Panc1 (cell line): ENCODE results near the gene IFI30. TPM values are rescaled to one million over a fixed set of nuclear protein-coding genes. Genes with fewer than 3 reads are reported as not detected.

Source experiments
- ATAC-seq: fragments of 200-7000 bp; cut with Tn5 transposase; 2 replicates; pipeline ENCODE4 v1.9.1; 2020; ENCODE audit warnings: mild to moderate bottlenecking, moderate library complexity
- BruUV-seq: library from RNA; stranded (reverse); fragments of 400-500 nt; replicated peaks from 2 replicates; lab custom pipeline; 2021; lab: Mats Ljungman, UMichigan
- CTCF ChIA-PET: fragments of 300-600 bp; sonication (Branson Sonifier 250); formaldehyde crosslinking; loops from one replicate; lab custom pipeline; 2022; ENCODE audit warnings: antibody characterized with exemption; lab: Charles Lee
- POLR2A ChIA-PET: fragments of 300-600 bp; sonication (Branson Sonifier 250); formaldehyde crosslinking; loops from one replicate; lab custom pipeline; 2022; ENCODE audit warnings: antibody characterized with exemption; lab: Charles Lee
- DNase-seq: peaks from one replicate; pipeline ENCODE4 v3.0.0-alpha.2; 2010; ENCODE audit warnings: low read depth, low spot score
- H3K27ac ChIP-seq: 2 replicates; pipeline ENCODE4 v1.5.1; 2011; ENCODE audit warnings: mild to moderate bottlenecking, low read length, inconsistent platforms
- H3K27me3 ChIP-seq: fragments of 200-500 bp; sonication (Bioruptor generic); 2 replicates; pipeline ENCODE4 v1.6.0; 2014; ENCODE audit warnings: low read length, inconsistent platforms; ENCODE audit not compliant: control insufficient read depth, insufficient read depth
- H3K36me3 ChIP-seq: fragments of 200-500 bp; sonication (Bioruptor generic); 2 replicates; pipeline ENCODE4 v1.5.1; 2014; ENCODE audit warnings: inconsistent platforms, mild to moderate bottlenecking, low read length, moderate library complexity; ENCODE audit not compliant: control insufficient read depth, insufficient read depth
- H3K4me1 ChIP-seq: 2 replicates; pipeline ENCODE4 v1.5.1; 2011; ENCODE audit warnings: inconsistent platforms, mild to moderate bottlenecking, low read length, moderate library complexity; ENCODE audit not compliant: control insufficient read depth, insufficient read depth
- H3K4me3 ChIP-seq, 2 experiments: 2 replicates each; pipeline ENCODE4 v1.5.1; 2011 to 2012; ENCODE audit warnings: low read depth in 2 of 2, low read length in 2 of 2, mild to moderate bottlenecking in 2 of 2, inconsistent platforms in 1 of 2, moderate library complexity in 1 of 2
- H3K9me3 ChIP-seq: fragments of 200-500 bp; sonication (Bioruptor generic); 2 replicates; pipeline ENCODE4 v1.5.1; 2014; ENCODE audit warnings: low read depth, mild to moderate bottlenecking, inconsistent platforms, low read length, moderate library complexity; ENCODE audit not compliant: control insufficient read depth, insufficient read depth
- POLR2AphosphoS5 ChIP-seq: IDR thresholded peaks from 2 replicates; pipeline ENCODE4 v1.6.1; 2012; ENCODE audit warnings: mild to moderate bottlenecking, low read depth, low read length, moderate library complexity
- SIN3A ChIP-seq: IDR thresholded peaks from 2 replicates; pipeline ENCODE4 v1.6.1; 2012; ENCODE audit warnings: low read depth, mild to moderate bottlenecking, low read length, moderate library complexity, borderline replicate concordance; ENCODE audit not compliant: insufficient read depth
- TCF7L2 ChIP-seq: IDR thresholded peaks from 2 replicates; pipeline ENCODE4 v1.6.1; 2011; ENCODE audit warnings: mild to moderate bottlenecking, low read depth, low read length, inconsistent platforms
- in situ Hi-C: cut with HindIII; loops from 2 replicates; pipeline ENCODE4 v1.10.0; 2016; ENCODE audit warnings: low sequenced_read_pairs, low pct_unique_long_range_greater_than_20kb
- intact Hi-C: fragments of 100-400 bp; cut with micrococcal nuclease; formaldehyde crosslinking; loops from one replicate; pipeline ENCODE4 v1.10.0; 2022; ENCODE audit not compliant: unreplicated experiment
- total RNA-seq: library from RNA; stranded (reverse); gene quantifications from one replicate; pipeline ENCODE4 v1.2.1, GENCODE V29; 2021; ENCODE audit not compliant: unreplicated experiment
- TF ChIP-seq, protein P1 (sequence below): fragments of 450-650 bp; IDR thresholded peaks from 2 replicates; pipeline ENCODE4 v1.5.1; 2017; ENCODE audit warnings: mild to moderate bottlenecking
- TF ChIP-seq, protein P2 (sequence below), 2 experiments: IDR thresholded peaks; 2 replicates each; pipeline ENCODE4 v1.6.1; 2011 to 2012; ENCODE audit warnings: low read depth in 2 of 2, control low read depth in 1 of 2, low read length in 1 of 2, mild to moderate bottlenecking in 1 of 2, moderate library complexity in 1 of 2; ENCODE audit not compliant: insufficient read depth in 1 of 2

The IFI30 gene
- total RNA-seq, 1 experiment from 2014 or later = 39.7 TPM

DNA sequence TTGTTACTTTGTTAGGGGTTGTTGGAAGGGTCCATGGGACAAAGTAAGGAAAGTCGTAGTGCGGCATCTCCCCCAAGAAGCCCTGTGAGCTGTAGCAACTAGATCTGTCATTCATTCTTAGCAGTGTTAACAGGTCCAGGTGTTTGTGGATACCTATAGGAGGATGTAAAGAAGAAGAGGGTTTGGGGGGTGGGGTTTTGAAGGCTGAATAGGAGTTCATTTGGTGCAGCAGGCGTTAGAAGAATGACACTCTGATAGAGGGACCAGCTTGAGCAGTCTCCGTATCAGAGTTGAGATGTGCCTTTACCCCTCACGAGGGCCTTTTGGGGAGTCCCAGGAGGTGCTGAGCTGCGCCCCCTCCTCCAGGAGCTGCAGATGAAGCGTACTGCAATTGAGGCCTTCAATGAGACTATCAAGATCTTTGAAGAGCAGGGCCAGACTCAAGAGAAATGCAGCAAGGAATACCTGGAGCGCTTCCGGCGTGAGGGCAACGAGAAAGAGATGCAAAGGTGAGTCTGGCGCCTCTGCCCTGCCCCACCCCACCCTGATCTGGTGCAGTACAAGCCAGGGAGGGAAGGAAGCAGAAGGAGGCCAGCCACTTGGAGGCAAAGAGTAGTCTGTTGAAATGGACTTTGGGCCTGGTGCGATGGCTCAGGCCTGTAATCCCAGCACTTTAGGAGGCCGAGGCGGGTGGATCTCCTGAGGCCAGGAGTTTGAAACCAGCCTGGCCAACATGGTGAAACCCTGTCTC is 7.6 kb upstream of the IFI30 start:
- no peak for ATAC-seq
- no peaks in the 10 kb centered on the region for H3K9me3 ChIP-seq
- intact Hi-C loops = loop anchor here (10.0 kb wide), 1 partner anchor 51 kb away; no protein-coding TSS in a partner anchor
- DNase-seq = no peak
- H3K27me3 ChIP-seq = no peaks in the 10 kb centered on the region
- no peak overlapping the region for H3K27ac ChIP-seq
- ChIA-PET CTCF (no interaction called here), POLR2A (no interaction called here)
- in situ Hi-C loops = no loop called here
- BruUV-seq = no TSS peak
- no peaks in the 10 kb centered on the region for H3K4me1 ChIP-seq
- H3K36me3 ChIP-seq = no peaks in the 10 kb centered on the region; the same call in 1 of the 2 replicates
- TF ChIP-seq POLR2AphosphoS5 (no peak), SIN3A (no peak), TCF7L2 (no peak)
- TF ChIP-seq, protein P1, sequence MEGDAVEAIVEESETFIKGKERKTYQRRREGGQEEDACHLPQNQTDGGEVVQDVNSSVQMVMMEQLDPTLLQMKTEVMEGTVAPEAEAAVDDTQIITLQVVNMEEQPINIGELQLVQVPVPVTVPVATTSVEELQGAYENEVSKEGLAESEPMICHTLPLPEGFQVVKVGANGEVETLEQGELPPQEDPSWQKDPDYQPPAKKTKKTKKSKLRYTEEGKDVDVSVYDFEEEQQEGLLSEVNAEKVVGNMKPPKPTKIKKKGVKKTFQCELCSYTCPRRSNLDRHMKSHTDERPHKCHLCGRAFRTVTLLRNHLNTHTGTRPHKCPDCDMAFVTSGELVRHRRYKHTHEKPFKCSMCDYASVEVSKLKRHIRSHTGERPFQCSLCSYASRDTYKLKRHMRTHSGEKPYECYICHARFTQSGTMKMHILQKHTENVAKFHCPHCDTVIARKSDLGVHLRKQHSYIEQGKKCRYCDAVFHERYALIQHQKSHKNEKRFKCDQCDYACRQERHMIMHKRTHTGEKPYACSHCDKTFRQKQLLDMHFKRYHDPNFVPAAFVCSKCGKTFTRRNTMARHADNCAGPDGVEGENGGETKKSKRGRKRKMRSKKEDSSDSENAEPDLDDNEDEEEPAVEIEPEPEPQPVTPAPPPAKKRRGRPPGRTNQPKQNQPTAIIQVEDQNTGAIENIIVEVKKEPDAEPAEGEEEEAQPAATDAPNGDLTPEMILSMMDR = no peak
- TF ChIP-seq, protein P2, sequence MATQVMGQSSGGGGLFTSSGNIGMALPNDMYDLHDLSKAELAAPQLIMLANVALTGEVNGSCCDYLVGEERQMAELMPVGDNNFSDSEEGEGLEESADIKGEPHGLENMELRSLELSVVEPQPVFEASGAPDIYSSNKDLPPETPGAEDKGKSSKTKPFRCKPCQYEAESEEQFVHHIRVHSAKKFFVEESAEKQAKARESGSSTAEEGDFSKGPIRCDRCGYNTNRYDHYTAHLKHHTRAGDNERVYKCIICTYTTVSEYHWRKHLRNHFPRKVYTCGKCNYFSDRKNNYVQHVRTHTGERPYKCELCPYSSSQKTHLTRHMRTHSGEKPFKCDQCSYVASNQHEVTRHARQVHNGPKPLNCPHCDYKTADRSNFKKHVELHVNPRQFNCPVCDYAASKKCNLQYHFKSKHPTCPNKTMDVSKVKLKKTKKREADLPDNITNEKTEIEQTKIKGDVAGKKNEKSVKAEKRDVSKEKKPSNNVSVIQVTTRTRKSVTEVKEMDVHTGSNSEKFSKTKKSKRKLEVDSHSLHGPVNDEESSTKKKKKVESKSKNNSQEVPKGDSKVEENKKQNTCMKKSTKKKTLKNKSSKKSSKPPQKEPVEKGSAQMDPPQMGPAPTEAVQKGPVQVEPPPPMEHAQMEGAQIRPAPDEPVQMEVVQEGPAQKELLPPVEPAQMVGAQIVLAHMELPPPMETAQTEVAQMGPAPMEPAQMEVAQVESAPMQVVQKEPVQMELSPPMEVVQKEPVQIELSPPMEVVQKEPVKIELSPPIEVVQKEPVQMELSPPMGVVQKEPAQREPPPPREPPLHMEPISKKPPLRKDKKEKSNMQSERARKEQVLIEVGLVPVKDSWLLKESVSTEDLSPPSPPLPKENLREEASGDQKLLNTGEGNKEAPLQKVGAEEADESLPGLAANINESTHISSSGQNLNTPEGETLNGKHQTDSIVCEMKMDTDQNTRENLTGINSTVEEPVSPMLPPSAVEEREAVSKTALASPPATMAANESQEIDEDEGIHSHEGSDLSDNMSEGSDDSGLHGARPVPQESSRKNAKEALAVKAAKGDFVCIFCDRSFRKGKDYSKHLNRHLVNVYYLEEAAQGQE (IDR thresholded peaks at IDR 0.05; ENCODE audit: insufficient read depth in 1 of 2, low read depth in 2 of 2, low read length in 1 of 2) = no peak
- no peak overlapping the region for H3K4me3 ChIP-seq

DNA sequence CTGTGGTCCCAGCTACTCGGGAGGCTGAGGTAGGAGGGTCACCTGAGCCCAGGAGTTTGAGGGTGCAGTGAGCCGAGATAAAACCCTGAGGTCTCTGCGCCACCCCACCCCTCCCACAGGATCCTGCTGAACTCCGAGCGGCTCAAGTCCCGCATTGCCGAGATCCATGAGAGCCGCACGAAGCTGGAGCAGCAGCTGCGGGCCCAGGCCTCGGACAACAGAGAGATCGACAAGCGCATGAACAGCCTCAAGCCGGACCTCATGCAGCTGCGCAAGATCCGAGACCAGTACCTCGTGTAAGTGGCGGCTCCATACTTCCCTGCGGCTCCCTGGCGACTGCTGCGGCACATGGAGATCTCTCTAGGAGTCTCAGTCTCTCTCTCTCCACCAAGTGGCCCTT is 6.6 kb upstream of the IFI30 start:
- CTCF ChIA-PET = interaction anchor here (1.1 kb wide), 1 partner anchor 56 kb away, joined by 3 read pairs; no protein-coding TSS in a partner anchor
- in situ Hi-C loops = no loop called here
- ATAC-seq = no peak

More for the DNA sequence above, 6.6 kb upstream of the IFI30 start:
- Histone ChIP-seq H3K27me3 (no peaks in the 10 kb centered on the region), H3K4me1 (no peaks in the 10 kb centered on the region), H3K27ac (no peak overlapping the region), H3K9me3 (no peaks in the 10 kb centered on the region), H3K36me3 (no peaks in the 10 kb centered on the region; the same call in 1 of the 2 replicates), H3K4me3 (no peak overlapping the region)
- POLR2A ChIA-PET = interaction anchor here (0.7 kb wide), 1 partner anchor 22 kb away, joined by 6 read pairs; no protein-coding TSS in a partner anchor
- TF ChIP-seq, protein P1 = no peak
- TF ChIP-seq SIN3A (no peak), POLR2AphosphoS5 (no peak), TCF7L2 (no peak)
- TF ChIP-seq, protein P2 (IDR thresholded peaks at IDR 0.05; ENCODE audit: insufficient read depth in 1 of 2, low read depth in 2 of 2, low read length in 1 of 2) = no peak
- no peak for DNase-seq
- no TSS peak for BruUV-seq
- intact Hi-C loops = loop anchor here (10.0 kb wide), 1 partner anchor 52 kb away; no protein-coding TSS in a partner anchor
